ENCODE measurements around the gene CBFA2T3. TPM values are rescaled to one million over a fixed set of nuclear protein-coding genes. Genes with fewer than 3 reads are reported as not detected.

CBFA2T3 gene
- total RNA-seq, 2 donors from 2014 or later: 10.1 to 10.5 TPM

DNA sequence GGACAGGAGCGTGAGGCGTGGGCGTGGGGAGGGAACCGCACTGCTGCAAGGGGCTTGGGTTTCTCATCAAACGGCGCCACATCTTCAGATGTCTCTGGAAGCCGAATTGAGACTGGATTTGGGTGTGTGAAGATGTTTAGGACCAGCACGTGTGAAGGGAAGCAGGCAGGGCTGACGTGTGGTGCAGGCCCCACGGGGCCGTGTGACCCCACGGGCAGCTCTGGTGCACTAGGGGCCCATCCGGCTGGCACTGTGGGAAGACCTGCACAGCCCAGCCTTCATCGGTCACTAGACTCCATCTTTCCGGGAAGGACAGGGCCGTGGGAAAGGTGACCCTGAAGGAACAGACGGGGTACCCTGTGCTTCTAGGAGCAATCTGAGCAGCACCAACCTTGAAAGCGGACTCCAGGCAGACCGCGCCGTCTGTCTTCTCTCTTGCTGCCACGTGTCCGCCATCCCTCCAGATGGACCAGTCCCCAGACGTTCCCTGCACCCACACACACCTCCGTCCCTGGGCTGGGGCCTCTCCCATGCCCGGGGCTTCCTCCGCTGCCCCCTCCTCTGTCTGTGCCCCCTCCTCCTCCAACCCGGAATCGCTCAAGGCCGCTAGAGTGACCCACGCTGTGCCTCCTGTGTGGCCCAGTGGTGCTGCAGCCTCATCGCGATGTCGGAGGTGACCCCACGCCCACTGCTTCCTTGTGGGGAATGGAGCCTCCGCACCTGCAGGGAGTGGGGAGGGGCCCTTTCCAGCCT, 23.4 kb upstream of the CBFA2T3 start:
- TF ChIP-seq, protein P1, sequence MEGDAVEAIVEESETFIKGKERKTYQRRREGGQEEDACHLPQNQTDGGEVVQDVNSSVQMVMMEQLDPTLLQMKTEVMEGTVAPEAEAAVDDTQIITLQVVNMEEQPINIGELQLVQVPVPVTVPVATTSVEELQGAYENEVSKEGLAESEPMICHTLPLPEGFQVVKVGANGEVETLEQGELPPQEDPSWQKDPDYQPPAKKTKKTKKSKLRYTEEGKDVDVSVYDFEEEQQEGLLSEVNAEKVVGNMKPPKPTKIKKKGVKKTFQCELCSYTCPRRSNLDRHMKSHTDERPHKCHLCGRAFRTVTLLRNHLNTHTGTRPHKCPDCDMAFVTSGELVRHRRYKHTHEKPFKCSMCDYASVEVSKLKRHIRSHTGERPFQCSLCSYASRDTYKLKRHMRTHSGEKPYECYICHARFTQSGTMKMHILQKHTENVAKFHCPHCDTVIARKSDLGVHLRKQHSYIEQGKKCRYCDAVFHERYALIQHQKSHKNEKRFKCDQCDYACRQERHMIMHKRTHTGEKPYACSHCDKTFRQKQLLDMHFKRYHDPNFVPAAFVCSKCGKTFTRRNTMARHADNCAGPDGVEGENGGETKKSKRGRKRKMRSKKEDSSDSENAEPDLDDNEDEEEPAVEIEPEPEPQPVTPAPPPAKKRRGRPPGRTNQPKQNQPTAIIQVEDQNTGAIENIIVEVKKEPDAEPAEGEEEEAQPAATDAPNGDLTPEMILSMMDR (IDR thresholded peaks at IDR 0.05): no peak
- H3K9me3 ChIP-seq: no peaks in the 10 kb centered on the region
- H3K27me3 ChIP-seq: peaks cover 6% of the 10 kb centered on the region
- H3K4me3 ChIP-seq: no peak overlapping the region
- no peak overlapping the region for H3K9ac ChIP-seq (ENCODE audit: low read depth in 2 of 2, low read length in 2 of 2)
- no peaks in the 10 kb centered on the region for H3K4me1 ChIP-seq
- no peaks in the 10 kb centered on the region for H3K36me3 ChIP-seq
- DNase-seq: no peak
- intact Hi-C loops (cut with DNase I): no loop called here
- H3K27ac ChIP-seq: no peak overlapping the region

DNA sequence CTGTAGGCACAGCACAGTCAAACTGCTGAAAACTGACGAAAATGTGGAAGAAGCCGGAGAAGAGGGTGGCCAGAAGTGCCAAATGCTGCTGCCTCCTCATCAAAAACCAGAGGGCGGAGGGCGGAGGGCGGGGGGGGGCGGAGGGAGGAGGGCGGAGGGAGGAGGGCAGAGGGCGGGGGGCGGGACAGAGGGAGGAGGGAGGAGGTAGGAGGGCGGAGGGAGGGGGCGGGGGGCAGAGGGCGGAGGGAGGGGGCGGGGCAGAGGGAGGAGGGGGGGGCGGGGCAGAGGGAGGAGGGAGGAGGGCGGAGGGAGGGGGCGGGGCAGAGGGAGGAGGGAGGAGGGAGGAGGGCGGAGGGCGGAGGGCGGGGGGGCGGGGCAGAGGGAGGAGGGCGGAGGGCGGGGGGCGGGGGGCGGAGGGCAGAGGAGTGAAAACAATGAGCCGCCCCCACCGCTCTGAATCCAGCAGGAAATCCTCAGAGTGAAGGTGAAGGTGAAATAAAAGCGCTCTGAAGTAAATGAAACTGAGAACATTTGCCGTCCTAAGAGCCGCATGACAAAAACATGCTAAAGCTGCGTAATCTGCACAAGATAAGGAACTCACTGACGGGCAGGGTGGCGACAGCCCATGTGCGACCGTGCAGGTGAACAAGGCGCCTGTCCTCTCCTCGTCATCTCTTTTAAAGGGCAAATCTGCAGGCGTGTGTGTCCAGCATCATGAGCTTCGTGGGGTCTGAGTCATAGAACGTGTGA, 22.6 kb upstream of the CBFA2T3 start:
- Histone ChIP-seq H3K27me3 (peaks cover 9% of the 10 kb centered on the region), H3K4me1 (no peaks in the 10 kb centered on the region), H3K9ac (ENCODE audit: low read depth in 2 of 2, low read length in 2 of 2) (no peak overlapping the region), H3K4me3 (no peak overlapping the region), H3K27ac (no peak overlapping the region), H3K36me3 (no peaks in the 10 kb centered on the region), H3K9me3 (no peaks in the 10 kb centered on the region)
- TF ChIP-seq, protein P1 (IDR thresholded peaks at IDR 0.05): no peak
- no peak for DNase-seq
- intact Hi-C loops (cut with DNase I): no loop called here

DNA sequence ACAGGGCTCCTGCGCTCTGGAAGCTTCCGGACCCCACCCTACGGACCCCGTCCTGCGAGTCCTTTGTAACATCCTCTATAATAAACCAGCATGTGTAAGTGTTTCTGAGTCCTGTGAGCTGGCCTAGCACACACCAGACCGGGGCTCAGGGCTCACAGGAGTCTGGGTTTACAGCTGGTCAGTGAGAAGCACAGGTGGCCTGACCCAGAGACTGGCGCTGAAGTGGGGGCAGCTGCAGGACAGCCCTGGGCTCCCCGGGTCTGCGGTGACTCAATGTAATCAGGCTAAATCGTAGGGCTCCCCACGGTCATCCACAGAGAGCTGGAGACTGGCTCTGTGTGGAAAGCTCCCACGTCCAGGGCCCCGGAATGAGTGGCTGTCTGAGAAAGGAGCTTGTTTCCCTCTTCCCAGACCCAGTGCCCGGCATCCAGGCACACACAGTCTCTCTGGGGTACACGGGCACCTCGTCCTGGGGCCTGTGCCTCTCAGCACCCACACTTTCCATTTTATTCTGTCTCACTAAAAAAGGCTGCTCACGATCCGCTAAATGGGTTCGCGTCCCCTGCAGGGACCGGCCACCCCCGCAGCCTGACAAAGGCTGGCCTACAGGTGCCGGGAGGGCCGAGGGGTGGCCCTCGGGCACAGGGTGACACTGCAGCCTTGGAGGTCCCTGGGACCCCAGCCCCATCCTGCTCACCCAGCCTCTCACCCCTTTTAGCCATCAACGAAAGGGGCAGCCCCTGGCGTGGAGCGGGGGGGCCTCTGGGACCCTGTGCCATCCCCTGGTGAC, 18.9 kb upstream of the CBFA2T3 start:
- Histone ChIP-seq H3K9me3 (no peaks in the 10 kb centered on the region), H3K4me1 (no peaks in the 10 kb centered on the region), H3K27ac (no peak overlapping the region), H3K36me3 (no peaks in the 10 kb centered on the region), H3K4me3 (no peak overlapping the region), H3K9ac (ENCODE audit: low read depth in 2 of 2, low read length in 2 of 2) (no peak overlapping the region), H3K27me3 (peaks cover 6% of the 10 kb centered on the region)
- no peak for DNase-seq
- TF ChIP-seq, protein P1 (IDR thresholded peaks at IDR 0.05): no peak
- intact Hi-C loops (cut with DNase I): no loop called here

DNA sequence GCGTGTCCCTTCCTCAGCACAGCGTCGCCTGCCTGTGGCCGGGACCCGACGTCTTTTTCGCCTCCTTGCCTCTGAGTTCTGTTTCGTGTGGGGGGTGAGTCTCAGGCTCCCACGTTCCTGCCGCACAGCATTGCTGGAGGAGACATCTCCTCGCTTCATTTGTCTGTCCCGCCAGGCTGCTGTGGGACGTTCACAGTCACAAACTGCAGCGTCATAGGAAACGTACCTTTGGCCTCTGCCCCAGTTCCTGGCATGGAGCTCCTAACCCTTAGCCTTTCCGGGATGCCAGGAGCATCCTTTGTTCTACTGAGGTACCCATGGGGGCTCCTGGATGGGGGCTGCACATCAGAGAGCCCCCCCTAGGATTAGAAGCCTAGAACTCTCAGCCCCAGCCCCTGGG, 18.2 kb upstream of the CBFA2T3 start:
- intact Hi-C loops (cut with DNase I): no loop called here
- H3K4me3 ChIP-seq: no peak overlapping the region
- H3K27me3 ChIP-seq: peaks cover 6% of the 10 kb centered on the region
- H3K36me3 ChIP-seq: no peaks in the 10 kb centered on the region
- DNase-seq: no peak
- TF ChIP-seq, protein P1 (IDR thresholded peaks at IDR 0.05): no peak
- no peak overlapping the region for H3K27ac ChIP-seq
- H3K9ac ChIP-seq (ENCODE audit: low read depth in 2 of 2, low read length in 2 of 2): no peak overlapping the region
- no peaks in the 10 kb centered on the region for H3K4me1 ChIP-seq
- H3K9me3 ChIP-seq: no peaks in the 10 kb centered on the region

DNA sequence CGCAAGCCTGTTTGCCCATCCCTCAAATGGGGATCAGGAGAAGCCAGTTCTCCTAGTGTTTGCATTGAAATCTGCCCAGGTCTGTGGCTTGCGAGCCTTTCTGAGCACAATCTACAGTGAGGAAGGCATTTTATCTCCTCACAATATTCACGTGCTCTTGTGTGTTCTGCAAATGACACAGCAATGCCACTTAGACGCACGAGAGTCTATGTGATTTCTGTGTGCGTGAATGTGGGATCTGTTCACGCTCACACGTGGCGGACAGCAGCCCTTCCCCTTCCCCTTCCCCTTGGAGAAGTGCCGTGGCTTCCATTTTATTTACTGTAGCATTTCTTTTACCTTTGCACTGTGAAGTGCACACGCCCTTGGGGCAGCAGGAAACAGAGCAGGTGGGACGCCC, 17.7 kb upstream of the CBFA2T3 start:
- no peak overlapping the region for H3K9ac ChIP-seq (ENCODE audit: low read depth in 2 of 2, low read length in 2 of 2)
- H3K4me1 ChIP-seq: no peaks in the 10 kb centered on the region
- TF ChIP-seq, protein P1 (IDR thresholded peaks at IDR 0.05): no peak
- intact Hi-C loops (cut with DNase I): no loop called here
- no peak overlapping the region for H3K4me3 ChIP-seq
- H3K27ac ChIP-seq: no peak overlapping the region
- H3K9me3 ChIP-seq: no peaks in the 10 kb centered on the region
- peaks cover 6% of the 10 kb centered on the region for H3K27me3 ChIP-seq
- H3K36me3 ChIP-seq: no peaks in the 10 kb centered on the region
- DNase-seq: no peak

All from colonic mucosa (tissue), 4 donors.